ENCODE results near the gene SLC41A2.
"Not testable (repeated sequence)": the region's sequence is repeated elsewhere in the genome, so short reads cannot be mapped to it uniquely, and the experiment has no call there.

The SLC41A2 gene

GRCh38 chr12:104963757-104964156 is 5.7 kb upstream of the SLC41A2 start:
- no peak for DNase-seq

DNA sequence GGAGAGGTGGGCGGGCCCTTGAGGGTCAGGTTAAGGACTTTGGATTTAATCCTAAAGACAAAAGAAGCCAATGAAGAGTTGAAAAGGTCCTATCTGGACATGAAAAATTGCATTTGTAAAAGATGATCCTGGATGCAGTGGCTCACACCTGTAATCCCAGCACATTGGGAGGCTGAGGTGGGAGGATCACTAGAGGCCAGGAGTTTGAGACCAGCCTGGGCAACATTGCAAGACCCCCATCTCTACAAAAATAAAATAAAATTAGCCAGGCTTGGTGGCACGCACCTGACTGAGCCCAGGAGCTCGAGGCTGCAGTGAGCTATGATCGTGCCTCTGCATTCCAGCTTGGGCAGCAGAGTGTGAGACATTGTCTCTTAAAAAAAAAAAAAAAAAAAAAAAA is 2.4 kb upstream of the SLC41A2 start:
- no peak for DNase-seq

DNA sequence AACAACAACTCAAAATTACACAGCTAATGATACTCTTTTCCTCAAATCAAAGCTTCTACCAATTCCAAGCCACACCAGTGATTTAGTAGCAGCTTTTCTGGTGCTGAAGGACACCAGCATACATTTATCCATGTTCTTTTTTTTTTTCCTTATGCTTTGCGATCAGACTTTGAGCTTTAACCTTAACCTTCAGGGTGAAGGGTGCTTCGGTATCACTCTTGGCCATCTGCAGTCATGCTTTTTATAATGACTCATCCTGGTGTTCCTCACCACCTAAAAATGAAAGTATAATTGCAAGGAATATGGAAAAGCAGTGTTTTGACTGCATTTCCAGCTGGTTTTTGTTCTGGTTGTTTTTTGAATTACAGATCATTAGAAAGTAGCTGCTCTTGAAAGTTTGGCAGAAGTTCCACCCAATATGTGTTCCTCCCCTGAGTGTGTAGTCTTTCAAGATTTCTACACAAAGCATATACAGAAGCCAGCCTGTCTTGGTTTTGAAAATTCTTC is 1.3 kb upstream of the SLC41A2 start:
- DNase-seq = no peak

DNA sequence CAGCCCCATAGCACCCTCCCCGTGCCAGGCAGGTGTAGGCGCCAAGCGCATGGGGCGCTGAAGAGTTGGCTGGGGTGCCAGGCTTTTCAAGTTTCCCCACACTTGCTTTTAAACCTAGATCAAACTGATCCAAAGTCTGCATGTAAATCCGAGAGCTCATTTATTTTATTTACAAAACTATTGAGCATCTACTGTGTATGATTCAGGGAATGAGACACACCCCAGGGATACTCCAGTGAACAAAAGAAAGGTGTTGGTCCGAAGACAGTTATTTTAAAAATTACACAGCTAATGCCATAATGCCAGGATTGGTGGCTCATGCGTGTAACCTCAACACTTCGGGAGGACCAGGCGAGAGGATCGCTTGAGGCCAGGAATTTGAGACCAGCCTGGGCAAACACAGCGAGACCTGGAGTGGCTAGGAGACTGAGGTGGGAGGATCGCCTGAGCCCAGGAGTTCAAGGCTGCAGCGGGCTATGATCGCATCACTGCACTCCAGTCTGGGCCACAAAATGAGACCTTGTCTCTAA is 780 bp upstream of the SLC41A2 start:
- no peak for DNase-seq

- no peak for DNase-seq
These were observed 430 bp downstream of the SLC41A2 start for GRCh38 chr12:104957719-104958000.

GRCh38 chr12:104956870-104957718 is 996 bp downstream of the SLC41A2 start:
- DNase-seq = no peak

DNA sequence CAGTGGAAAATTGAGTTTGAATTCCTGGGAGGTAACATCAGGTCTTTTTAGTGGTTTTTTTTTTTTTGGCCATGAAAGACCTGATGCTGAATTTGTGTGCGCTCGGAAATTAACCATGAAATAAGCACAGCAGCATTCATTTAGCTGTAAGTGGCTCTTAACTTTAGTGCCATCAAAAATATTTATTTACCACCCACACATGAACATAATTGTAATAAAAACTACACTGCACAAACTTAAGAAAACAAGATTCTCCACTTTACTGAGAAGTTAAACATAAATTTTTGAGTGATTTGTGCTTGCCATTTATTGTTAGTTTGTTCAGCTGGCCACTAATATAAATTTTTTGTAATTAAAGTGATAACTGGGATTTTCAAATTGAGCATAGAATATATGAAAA is 2.4 kb downstream of the SLC41A2 start:
- DNase-seq = no peak

- DNase-seq = no peak
These were observed 4.8 kb downstream of the SLC41A2 start for GRCh38 chr12:104953323-104953722.

DNA sequence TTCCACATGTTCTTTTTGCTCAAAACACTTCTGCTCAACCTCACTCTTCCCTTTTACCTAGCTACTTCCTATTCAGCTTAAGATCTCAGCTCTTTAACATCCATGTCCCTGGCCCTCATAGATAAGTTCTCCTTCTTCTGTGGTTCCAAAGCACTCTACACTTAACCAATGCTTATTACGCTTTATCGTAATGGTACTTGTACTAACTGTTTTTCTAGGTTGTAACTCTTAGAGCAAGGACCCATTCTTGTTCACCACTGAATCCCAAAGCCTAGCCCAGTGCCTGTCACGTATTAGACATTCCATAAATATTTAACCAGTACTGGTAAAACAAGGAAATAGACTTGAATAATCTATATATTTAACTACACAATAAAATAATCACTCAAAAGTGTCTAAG is 5.3 kb downstream of the SLC41A2 start:
- no peak for DNase-seq

DNA sequence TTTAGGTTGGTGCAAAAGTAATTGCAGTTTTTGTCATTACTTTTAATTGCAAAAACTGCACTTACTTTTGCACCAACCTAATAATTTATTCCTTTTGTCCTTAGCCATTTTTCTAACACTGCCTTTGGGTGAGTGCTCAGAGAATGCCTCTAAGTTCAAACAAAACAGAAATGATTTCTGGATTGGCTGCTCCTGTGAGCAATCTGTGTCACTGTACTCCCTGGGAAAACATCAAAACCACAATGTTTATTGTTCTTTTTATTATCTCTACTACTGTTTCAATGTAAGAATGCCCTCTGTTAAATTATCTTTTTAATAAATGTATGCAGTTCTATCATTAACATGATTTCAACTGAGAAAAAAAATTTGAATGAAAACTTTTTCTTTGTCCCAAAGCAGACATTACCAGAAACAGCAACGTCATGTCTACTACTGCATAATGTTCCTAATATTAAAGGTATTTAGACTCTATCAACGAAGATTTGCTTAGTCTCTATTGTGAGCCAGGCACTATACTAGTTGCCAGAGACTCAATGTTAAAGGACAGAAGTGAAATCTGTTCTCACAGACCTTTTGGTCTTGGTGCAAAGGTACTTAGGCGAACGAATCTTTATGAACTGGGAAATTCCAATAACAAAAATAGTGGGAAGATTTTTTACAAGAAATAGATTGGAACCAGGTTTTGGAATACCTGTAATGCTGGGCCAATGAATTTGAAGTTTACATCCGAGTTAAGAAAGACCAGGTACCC is 6.2 kb downstream of the SLC41A2 start:
- no peak for DNase-seq

GRCh38 chr12:104948716-104949115 is 9.4 kb downstream of the SLC41A2 start:
- not testable (repeated sequence) for DNase-seq

- DNase-seq = no peak
These were observed 13.8 kb downstream of the SLC41A2 start for GRCh38 chr12:104944252-104944651.

- not testable (repeated sequence) for DNase-seq
These were observed 14.7 kb downstream of the SLC41A2 start for GRCh38 chr12:104943401-104943800.

DNA sequence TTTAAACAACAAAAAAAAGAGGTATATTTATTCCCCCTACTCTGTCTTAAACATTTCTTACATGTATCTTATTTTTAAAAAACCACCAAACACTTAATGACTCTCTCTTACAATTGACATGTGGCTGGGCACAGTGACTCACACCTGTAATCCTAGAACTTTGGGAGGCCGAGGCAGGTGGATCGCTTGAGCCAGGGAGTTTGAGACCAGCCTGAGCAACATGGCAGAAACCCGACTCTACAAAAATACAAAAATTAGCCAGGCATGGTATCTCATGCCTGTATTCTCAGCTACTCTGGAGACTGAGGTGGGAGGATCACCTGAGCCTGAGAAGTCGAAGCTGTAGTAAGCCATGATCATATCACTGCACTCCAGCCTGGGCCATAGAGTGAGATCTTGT is 16.0 kb downstream of the SLC41A2 start:
- DNase-seq = no peak

DNA sequence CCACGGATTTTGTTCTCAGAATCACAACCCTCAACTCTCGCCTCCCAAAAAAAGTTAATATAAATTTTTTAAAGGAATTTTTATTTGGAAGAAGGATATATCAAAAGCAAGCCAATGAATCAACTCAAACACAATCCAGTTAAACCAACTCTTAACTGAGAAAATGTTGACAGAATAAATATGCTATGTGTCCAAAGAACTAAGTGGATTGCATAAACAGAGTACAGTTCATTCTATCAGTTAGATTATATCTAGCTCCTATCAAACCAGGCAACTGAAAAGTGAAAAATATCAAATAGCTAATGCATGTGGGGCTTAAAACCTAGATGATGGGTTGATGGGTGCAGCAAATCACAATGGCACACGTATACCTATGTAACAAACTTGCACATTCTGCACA is 16.6 kb downstream of the SLC41A2 start:
- DNase-seq = no peak

DNA sequence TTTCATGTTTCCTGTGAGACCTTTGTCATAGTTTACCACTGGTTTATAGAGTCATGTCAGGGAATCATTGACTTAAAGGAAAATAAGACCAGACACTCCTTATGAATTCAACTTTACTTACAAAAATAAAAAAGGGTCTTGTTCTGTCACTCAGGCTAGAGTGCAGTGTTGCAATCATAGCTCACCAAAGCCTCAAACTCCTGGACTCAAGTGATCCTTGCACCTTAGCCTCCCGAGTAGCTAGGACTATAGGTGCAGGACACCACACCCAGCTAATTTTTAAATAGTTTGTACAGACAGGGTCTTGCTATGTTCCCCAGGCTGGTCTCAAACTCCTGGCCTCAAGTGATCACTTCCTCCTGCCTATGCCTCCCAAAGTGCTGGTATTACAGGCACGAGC is 19.0 kb downstream of the SLC41A2 start:
- no peak for DNase-seq

- DNase-seq = no peak
These were observed 19.7 kb downstream of the SLC41A2 start for GRCh38 chr12:104938371-104938770.

DNA sequence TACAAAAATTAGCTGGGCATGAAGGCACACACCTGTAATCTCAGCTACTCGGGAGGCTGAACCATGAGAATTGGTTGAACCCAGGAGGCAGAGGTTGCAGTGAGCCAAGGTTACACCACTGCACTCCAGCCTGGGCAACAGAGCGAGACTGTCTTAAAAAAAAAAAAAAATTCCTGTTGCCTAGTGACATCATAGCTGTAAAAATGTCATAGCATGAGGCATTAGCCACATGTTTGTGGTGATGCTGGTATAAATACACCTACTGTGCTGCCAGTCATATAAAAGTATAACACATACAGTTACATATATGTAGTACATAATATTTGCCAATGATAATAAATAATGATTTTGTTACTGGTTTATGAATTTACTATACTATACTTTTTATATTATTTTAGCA is 22.2 kb downstream of the SLC41A2 start:
- DNase-seq = no peak

DNA sequence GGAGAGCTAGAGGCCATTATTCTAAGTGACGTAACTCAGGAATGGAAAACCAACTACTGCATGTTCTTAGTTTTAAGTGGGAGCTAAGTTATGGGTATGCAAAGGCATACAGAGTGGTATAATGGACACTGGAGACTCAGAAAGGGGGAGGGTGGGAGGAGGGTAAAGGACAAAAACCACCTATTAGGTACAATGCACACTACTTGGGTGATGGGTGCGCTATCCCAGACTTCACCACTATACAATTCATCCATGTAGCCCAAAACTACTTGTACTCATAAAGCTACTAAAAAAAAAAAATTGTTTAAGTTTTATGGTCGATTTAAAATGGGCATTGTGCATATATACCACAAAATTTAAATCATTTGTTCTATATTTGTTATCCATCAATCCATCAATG is 24.3 kb downstream of the SLC41A2 start:
- no peak for DNase-seq

DNA sequence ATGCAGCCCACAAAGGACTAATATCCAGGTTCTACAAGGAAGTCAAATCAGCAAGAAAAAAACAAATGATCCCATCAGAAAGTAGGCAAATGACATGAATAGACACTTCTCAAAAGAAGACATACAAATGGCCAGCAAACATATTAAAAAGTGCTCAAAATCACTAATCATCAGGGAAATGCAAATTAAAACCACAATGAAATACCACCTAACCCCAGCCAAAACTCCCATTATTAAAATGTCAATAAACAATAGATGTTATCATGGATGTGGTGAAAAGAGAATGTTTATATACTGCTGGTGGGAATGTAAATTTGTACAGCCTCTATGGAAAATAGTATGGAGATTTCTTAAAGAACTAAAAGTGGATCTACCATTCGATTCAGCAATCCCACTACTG is 25.0 kb downstream of the SLC41A2 start:
- no peak for DNase-seq

DNA sequence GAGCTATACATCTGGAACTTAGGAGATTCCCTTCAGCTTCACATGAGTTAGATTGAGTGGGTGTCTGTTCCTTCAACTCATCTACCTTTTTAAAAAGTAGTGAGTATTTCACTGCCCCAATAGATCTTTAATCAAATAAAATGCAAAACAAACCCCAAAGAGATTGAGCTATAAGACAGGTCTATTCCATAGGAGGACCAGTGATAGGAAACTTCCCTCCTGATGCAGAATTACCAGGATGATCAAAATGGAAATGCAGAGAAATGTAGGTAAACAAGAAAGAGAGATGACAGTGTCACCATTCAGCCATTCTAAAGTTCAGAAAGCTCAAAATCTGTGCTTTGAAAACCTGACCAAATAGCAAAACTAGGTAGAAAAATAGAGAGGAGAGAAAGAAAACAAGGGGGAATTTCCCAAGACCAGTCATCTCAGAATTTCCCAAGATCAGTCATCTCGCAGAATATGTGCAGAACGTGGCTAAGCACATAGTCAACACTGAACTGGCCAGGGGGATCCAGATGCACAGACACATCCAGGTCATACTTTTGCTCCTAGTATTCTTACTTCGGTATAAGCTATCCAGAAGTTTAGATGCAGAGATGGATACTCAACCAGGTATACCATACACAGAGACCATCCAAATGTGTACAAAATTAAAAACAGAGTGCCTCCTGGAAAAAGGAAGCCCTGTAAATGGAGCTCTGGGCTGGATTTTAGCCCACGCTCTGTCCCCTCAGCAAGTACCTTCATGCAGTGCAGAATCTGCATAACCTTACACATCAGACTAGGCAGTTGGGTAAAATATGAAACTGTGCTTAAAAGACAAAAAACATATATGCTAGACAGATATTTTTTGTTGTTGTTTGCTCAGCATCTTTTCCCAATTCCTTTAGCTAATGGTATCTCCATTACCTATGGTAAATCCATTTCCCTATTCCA is 27.4 kb downstream of the SLC41A2 start:
- no peak for DNase-seq

DNA sequence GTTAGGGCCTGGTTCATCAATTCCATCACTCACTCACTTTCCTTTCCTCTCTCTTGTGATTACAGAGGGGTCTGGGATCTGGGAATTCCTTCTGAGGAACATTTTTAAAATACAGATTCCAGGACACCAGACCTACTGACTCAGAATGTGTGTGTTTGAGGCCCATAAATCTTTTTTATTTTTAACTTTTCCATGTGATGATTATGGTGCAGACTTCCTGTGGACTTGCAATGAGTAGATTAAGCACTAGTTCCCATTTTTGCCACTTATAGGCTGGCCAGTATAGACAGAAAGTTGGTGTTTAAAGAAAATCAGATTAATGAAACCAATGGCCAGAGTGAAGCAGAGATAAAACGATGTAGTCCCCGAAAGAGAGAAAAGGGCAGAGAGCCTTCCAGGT is 28.1 kb downstream of the SLC41A2 start:
- no peak for DNase-seq

DNA sequence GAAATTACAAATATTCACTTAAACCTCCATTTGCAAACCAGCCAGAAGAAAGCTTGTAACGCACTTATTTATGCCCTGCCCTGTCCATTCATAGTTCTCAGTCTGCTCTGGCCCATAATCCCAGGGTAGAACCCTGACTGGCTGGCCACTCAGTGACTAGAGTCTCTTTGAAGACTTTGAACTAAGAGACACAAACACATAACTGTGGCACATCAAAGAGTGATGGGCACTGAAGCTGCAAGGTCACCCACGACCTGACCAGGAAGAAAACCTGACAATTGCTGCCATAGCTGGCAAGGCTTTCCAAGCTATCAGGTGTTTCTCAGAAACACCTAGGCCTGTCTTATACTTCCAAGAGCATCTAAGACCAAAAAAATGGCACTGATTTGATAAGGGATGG is 28.7 kb downstream of the SLC41A2 start:
- DNase-seq = no peak

All from activated gamma-delta T cell (primary cell).